ENCODE measurements around the gene F7. TPM values are rescaled to one million over a fixed set of nuclear protein-coding genes. Genes with fewer than 3 reads are reported as not detected.

F7 gene
- total RNA-seq, 2 donors from 2014 or later, result 0.20 TPM; not detected in 1

GRCh38 chr13:113063091-113063491 lies 42.5 kb upstream of the F7 start:
- TF ChIP-seq CTCF (IDR thresholded peaks at IDR 0.05), result no peak
- no peak for DNase-seq (ENCODE audit: low spot score)
- Histone ChIP-seq H3K27ac (no peak overlapping the region), H3K4me1 (no peaks in the 10 kb centered on the region), H3K4me3 (no peak overlapping the region), H3K36me3 (peaks cover 5% of the 10 kb centered on the region), H3K9me3 (no peaks in the 10 kb centered on the region), H3K27me3 (no peaks in the 10 kb centered on the region)

GRCh38 chr13:113064000-113064533 lies 41.5 kb upstream of the F7 start:
- no peak for DNase-seq (ENCODE audit: low spot score)
- Histone ChIP-seq H3K9me3 (no peaks in the 10 kb centered on the region), H3K4me3 (no peak overlapping the region), H3K4me1 (no peaks in the 10 kb centered on the region), H3K27me3 (no peaks in the 10 kb centered on the region), H3K36me3 (peaks cover 5% of the 10 kb centered on the region), H3K27ac (no peak overlapping the region)
- no peak for TF ChIP-seq CTCF (IDR thresholded peaks at IDR 0.05)

- no peaks in the 10 kb centered on the region for H3K4me1 ChIP-seq
- no peak for TF ChIP-seq CTCF (IDR thresholded peaks at IDR 0.05)
- H3K4me3 ChIP-seq, result no peak overlapping the region
- H3K36me3 ChIP-seq, result peaks cover 5% of the 10 kb centered on the region
- H3K27me3 ChIP-seq, result no peaks in the 10 kb centered on the region
- no peak for DNase-seq (ENCODE audit: low spot score)
- no peak overlapping the region for H3K27ac ChIP-seq
- no peaks in the 10 kb centered on the region for H3K9me3 ChIP-seq
These were observed 40.8 kb upstream of the F7 start for GRCh38 chr13:113064534-113065405.

GRCh38 chr13:113065406-113066141 lies 40.0 kb upstream of the F7 start:
- no peaks in the 10 kb centered on the region for H3K4me1 ChIP-seq
- H3K9me3 ChIP-seq, result no peaks in the 10 kb centered on the region
- no peak for TF ChIP-seq CTCF (IDR thresholded peaks at IDR 0.05)
- no peak for DNase-seq (ENCODE audit: low spot score)
- no peak overlapping the region for H3K4me3 ChIP-seq
- H3K27me3 ChIP-seq, result no peaks in the 10 kb centered on the region
- no peak overlapping the region for H3K27ac ChIP-seq
- peaks cover 5% of the 10 kb centered on the region for H3K36me3 ChIP-seq

- Histone ChIP-seq H3K9me3 (no peaks in the 10 kb centered on the region), H3K36me3 (peaks cover 5% of the 10 kb centered on the region), H3K27me3 (no peaks in the 10 kb centered on the region), H3K27ac (no peak overlapping the region), H3K4me3 (no peak overlapping the region), H3K4me1 (no peaks in the 10 kb centered on the region)
- DNase-seq (ENCODE audit: low spot score), result no peak
- TF ChIP-seq CTCF (IDR thresholded peaks at IDR 0.05), result no peak
These were observed 39.5 kb upstream of the F7 start for GRCh38 chr13:113066142-113066455.
